Spinal cord (tissue), 10 donors: ENCODE measurements around the gene GPR158. TPM values are rescaled to one million over a fixed set of nuclear protein-coding genes. Genes with fewer than 3 reads are reported as not detected.

Experiments used
- DNase-seq, 6 donors: peaks; one replicate each; pipeline versions ENCODE4 v3.0.0 to v3.0.0-alpha.2; 2013 to 2015; ENCODE audit warnings: low spot score in 6 of 6, low read depth in 4 of 6
- H3K27ac ChIP-seq: one replicate; pipeline ENCODE4 v1.5.1; 2013; ENCODE audit warnings: low read depth, low read length, control low read depth
- H3K27me3 ChIP-seq: one replicate; pipeline ENCODE4 v1.6.1; 2013; ENCODE audit warnings: low read length; ENCODE audit not compliant: control insufficient read depth, insufficient read depth
- H3K36me3 ChIP-seq: one replicate; pipeline ENCODE4 v1.6.1; 2013; ENCODE audit warnings: low read length; ENCODE audit not compliant: control insufficient read depth, insufficient read depth
- H3K4me1 ChIP-seq: one replicate; pipeline ENCODE4 v1.6.1; 2013; ENCODE audit warnings: low read length; ENCODE audit not compliant: control insufficient read depth, insufficient read depth
- H3K4me3 ChIP-seq: one replicate; pipeline ENCODE4 v1.5.1; 2013; ENCODE audit warnings: low read depth, low read length, control low read depth
- H3K9me3 ChIP-seq: one replicate; pipeline ENCODE4 v1.6.1; 2013; ENCODE audit warnings: low read length; ENCODE audit not compliant: control insufficient read depth, insufficient read depth
- WGBS: methylation state at CpG from one replicate; pipeline ENCODE4 v1.1.5; 2013; ENCODE audit warnings: missing lambda C conversion rate; ENCODE audit not compliant: insufficient coverage; 5-methylcytosine and 5-hydroxymethylcytosine counted together
- polyA plus RNA-seq, 2 donors: library from polyadenylated mRNA; unstranded; fragments of 120-200 nt; gene quantifications; one replicate each; pipeline ENCODE4 v1.2.1, GENCODE V29; 2013; ENCODE audit not compliant: insufficient read length in 2 of 2
- total RNA-seq, 2 donors: library from RNA; depleted of rRNA in 1 of 2; stranded (reverse); fragments of 120-200 nt in 1 of 2; fragments of >200 nt in 1 of 2; gene quantifications; one replicate each; pipeline versions ENCODE4 v1.2.3 to v1.2.4, GENCODE V29; 2013 to 2014
- donor health status: healthy.

Gene GPR158
- total and polyA plus RNA-seq, 4 donors = 3.5 to 24.6 (median 9.3) TPM

- no peak overlapping the region for H3K27ac ChIP-seq
- H3K4me1 ChIP-seq = no peaks in the 10 kb centered on the region
- DNase-seq = peak in 2 of 6 donors; percentile 69 to 82
- 40% methylated on average over 2 of the region's 3 CpGs for WGBS
- H3K9me3 ChIP-seq = no peaks in the 10 kb centered on the region
- H3K27me3 ChIP-seq = no peaks in the 10 kb centered on the region
- H3K36me3 ChIP-seq = no peaks in the 10 kb centered on the region
- H3K4me3 ChIP-seq = no peak overlapping the region
Observed at GRCh38 chr10:25182636-25183035, 7.8 kb downstream of the GPR158 start.

DNA sequence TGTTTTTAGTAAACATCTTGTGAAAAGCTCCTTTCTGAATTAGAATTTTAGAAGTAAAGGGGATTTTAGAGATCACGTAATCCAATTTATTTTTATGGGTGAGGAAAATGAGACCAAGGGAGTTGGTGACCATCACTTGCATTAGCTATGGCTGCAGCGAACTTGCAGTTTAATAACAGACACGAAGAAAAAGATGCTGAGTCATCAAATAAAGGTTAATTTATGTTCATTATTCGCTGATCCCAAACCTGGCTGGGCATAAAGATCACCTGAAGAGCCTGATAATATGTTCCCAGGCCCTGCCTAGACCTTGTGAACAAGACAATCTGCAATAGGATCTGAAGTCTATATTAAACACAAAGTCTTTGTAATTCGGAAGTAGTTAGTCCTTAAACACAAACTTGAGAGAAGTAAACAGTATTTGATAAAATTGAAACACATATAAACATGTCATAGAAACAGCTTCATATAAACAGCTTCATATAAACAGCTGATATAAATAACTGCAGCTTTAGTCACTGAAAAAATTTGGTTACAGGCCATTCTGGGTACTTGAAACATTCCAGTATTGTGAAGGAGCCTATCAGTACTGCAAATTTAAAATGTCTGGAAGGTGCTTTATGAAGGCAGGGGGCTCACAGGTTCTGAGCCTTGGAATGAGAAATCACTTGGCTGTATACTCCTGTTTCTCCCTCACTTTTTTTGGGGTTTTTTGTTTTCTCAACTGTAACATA lies 16.5 kb downstream of the GPR158 start:
- Histone ChIP-seq H3K4me1 (no peaks in the 10 kb centered on the region), H3K9me3 (no peaks in the 10 kb centered on the region), H3K27me3 (no peaks in the 10 kb centered on the region), H3K4me3 (no peak overlapping the region), H3K27ac (no peak overlapping the region), H3K36me3 (no peaks in the 10 kb centered on the region)
- no peak for DNase-seq
- WGBS = 90% methylated on average over 2 of the region's 5 CpGs

DNA sequence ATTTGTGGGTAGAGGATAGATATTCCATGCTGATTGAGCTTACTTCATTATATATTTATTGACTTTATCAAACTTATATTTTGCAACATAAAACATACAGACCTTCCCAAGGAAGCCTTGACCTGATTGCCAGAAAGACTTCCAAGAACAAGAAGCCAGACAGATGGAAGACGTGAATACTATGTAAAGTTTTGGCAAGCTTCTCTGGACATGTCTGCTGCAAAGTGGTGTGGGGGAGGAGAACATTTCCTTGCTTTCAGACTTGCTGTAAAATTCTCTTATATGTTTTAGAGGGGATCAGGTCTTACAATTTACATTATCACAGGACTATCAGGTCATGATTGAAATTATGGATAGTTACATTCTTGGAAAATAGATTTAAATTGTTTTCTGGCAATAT lies 23.4 kb downstream of the GPR158 start:
- peak in 1 of 6 donors; percentile 43 for DNase-seq
- 50% methylated on average over 1 of the region's 1 CpG for WGBS
- H3K36me3 ChIP-seq = no peaks in the 10 kb centered on the region

GRCh38 chr10:25206693-25207414 lies 32.1 kb downstream of the GPR158 start:
- DNase-seq = no peak
- 65% methylated on average over 3 of the region's 4 CpGs for WGBS
- Histone ChIP-seq H3K4me3 (no peak overlapping the region), H3K27ac (no peak overlapping the region), H3K4me1 (no peaks in the 10 kb centered on the region), H3K36me3 (no peaks in the 10 kb centered on the region), H3K9me3 (no peaks in the 10 kb centered on the region), H3K27me3 (no peaks in the 10 kb centered on the region)

More for the DNA sequence above, 23.4 kb downstream of the GPR158 start:
- Histone ChIP-seq H3K4me3 (no peak overlapping the region), H3K27ac (no peak overlapping the region), H3K9me3 (no peaks in the 10 kb centered on the region), H3K27me3 (no peaks in the 10 kb centered on the region), H3K4me1 (no peaks in the 10 kb centered on the region)

DNA sequence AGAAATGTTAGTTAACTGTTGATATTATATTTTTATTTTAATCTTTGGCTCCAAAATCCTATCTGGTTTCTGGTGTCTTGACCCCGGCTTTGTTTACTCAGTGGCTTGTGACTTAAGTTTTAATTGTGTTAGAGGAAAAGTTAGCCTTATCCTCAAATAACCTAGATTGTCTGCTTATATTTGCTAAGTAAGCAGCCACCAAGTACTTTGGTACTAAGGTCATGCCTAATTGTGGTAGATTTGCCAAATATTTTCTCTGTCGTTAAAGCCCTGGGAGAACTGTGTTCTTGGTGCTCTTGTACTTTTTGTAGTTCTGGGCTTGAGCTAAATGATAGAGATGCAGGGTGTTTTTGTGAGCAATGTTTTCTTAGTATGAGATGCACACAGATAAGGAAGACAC lies 34.8 kb downstream of the GPR158 start:
- H3K9me3 ChIP-seq = no peaks in the 10 kb centered on the region
- no peak overlapping the region for H3K4me3 ChIP-seq
- H3K36me3 ChIP-seq = no peaks in the 10 kb centered on the region
- no peak for DNase-seq
- H3K27me3 ChIP-seq = no peaks in the 10 kb centered on the region
- WGBS = 63% methylated on average over 1 of the region's 2 CpGs
- no peak overlapping the region for H3K27ac ChIP-seq
- no peaks in the 10 kb centered on the region for H3K4me1 ChIP-seq

DNA sequence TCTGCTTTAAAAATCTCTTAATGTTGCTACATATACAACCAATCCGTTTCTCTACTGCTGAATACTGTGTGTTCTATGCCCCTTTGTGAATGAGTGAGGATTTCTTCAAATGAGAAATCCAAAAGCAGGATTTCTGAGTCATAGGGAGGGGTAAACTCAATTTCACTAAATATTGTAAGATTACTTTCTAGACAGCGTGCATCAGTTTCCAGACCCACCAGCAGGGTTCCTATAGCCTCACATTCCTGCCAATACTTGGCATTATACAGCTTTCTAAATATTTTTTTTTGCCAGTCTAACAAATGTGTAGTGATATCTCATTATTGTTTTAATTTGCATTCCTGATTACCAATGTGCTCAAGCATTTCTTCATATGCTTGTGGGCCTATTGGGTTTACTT lies 35.5 kb downstream of the GPR158 start:
- no CpG with 5 or more reads among the region's 2 CpGs for WGBS
- Histone ChIP-seq H3K9me3 (no peaks in the 10 kb centered on the region), H3K4me3 (no peak overlapping the region), H3K27me3 (no peaks in the 10 kb centered on the region), H3K4me1 (no peaks in the 10 kb centered on the region), H3K36me3 (no peaks in the 10 kb centered on the region), H3K27ac (no peak overlapping the region)
- DNase-seq = peak in 1 of 6 donors; percentile 31

GRCh38 chr10:25220156-25220555 lies 45.4 kb downstream of the GPR158 start:
- no CpG with 5 or more reads among the region's 1 CpG for WGBS
- Histone ChIP-seq H3K36me3 (peaks cover 3% of the 10 kb centered on the region), H3K27ac (no peak overlapping the region), H3K27me3 (no peaks in the 10 kb centered on the region), H3K9me3 (no peaks in the 10 kb centered on the region), H3K4me3 (no peak overlapping the region), H3K4me1 (no peaks in the 10 kb centered on the region)
- DNase-seq = peak in 1 of 6 donors; percentile 59

DNA sequence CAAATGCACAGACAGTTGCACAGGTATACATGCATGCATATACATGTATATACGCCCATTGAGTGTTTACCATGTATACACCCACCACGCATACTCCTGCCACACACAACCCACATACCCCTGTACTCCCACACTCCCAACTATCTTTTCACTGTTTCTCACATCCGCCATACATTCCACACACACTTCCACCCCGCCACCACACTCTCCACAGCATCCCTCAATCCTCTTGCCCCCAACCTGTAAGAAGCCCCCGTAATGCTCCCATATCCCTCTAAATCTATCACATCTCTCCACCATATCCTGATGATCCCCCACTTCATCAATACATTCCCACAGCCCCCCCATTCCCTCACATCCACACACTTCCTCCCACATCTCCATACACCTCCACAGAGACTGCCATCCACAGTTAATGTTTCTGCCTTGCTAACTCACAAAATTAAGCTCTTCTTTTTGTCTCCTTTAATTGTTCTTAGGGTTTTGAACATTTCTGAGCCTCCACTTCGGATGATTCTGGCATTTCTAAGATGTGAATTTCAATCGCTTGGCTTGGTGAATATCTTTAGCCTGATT lies 47.4 kb downstream of the GPR158 start:
- H3K4me3 ChIP-seq = no peak overlapping the region
- peaks cover 3% of the 10 kb centered on the region for H3K36me3 ChIP-seq
- no peaks in the 10 kb centered on the region for H3K27me3 ChIP-seq
- no peak overlapping the region for H3K27ac ChIP-seq
- no peak for DNase-seq
- 98% methylated on average over 6 of the region's 7 CpGs for WGBS
- no peaks in the 10 kb centered on the region for H3K9me3 ChIP-seq
- H3K4me1 ChIP-seq = no peaks in the 10 kb centered on the region

DNA sequence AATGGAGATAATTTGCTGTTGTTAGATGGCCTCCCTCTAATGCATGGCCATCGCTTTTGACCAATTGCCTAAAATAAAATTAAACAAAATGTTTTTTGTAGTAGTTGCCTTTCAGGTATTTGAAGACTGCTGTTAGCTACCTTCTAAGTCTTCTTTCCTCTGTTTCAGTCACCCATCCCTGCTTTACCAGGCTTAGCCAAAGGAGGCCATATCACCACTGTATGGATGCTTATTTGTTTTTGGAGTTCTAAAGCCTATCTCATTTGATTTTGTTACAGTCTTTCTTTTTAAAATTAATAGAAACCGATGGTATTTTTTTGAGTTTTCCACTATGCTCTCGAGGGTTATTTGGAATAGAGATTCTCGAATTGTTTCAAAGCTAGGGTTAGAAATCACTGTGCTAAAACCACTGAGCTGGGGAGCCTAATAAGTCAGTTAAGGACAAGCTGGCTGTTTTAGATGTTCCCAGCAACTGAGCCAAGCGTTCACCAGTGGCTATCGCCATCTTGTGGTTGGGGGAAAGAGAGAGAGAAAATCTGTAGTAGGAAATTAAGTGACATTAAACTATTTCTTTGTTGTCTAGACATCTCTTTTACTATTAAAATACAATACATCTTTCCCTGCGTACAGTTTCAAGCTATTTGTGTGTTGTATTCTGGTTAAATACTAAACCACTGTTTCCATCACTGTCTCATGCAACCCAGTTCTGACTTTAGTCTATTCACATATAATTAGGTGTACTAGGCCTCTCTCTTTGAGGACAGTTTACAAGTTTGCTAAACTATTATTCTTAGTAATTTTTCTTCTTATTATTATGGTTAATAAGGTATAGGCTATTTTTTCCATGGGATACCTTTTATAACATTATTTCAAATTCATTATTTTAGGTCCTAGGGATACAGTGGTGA lies 52.2 kb downstream of the GPR158 start:
- DNase-seq = peak in 5 of 6 donors; percentile 24 to 85 (median 37)
- H3K4me1 ChIP-seq = no peaks in the 10 kb centered on the region

More for the DNA sequence above, 52.2 kb downstream of the GPR158 start:
- Histone ChIP-seq H3K27me3 (no peaks in the 10 kb centered on the region), H3K4me3 (no peak overlapping the region), H3K9me3 (no peaks in the 10 kb centered on the region), H3K36me3 (peaks cover 3% of the 10 kb centered on the region), H3K27ac (no peak overlapping the region)
- 28% methylated on average over 3 of the region's 7 CpGs for WGBS
